ENCODE measurements around the gene TMEM131L.
"Not testable (repeated sequence)": the region's sequence is repeated elsewhere in the genome, so short reads cannot be mapped to it uniquely, and the experiment has no call there.

TMEM131L gene

GRCh38 chr4:153466081-153466948 lies at the start of gene TMEM131L:
Gene TMEM131L, plus strand, starts transcription at chr4:153466360. Its CDS starts 38 bp downstream, at chr4:153466398.
- no peak for FAIRE-seq

- FAIRE-seq: not testable (repeated sequence)
These were observed 49.7 kb upstream of the TMEM131L start for GRCh38 chr4:153416456-153416855.

GRCh38 chr4:153418121-153418520 lies 48.0 kb upstream of the TMEM131L start:
- FAIRE-seq: no peak

- FAIRE-seq: no peak
These were observed 47.6 kb upstream of the TMEM131L start for GRCh38 chr4:153418558-153418957.

- FAIRE-seq: no peak
These were observed 47.1 kb upstream of the TMEM131L start for GRCh38 chr4:153419029-153419428.

GRCh38 chr4:153419673-153420278 lies 46.4 kb upstream of the TMEM131L start:
- FAIRE-seq: no peak

- no peak for FAIRE-seq
These were observed 45.8 kb upstream of the TMEM131L start for GRCh38 chr4:153420361-153420760.

GRCh38 chr4:153421941-153422340 lies 44.2 kb upstream of the TMEM131L start:
- peak; percentile 6 for FAIRE-seq

- FAIRE-seq: no peak
These were observed 39.8 kb upstream of the TMEM131L start for GRCh38 chr4:153426207-153426885.

GRCh38 chr4:153427363-153428071 lies 38.6 kb upstream of the TMEM131L start:
- no peak for FAIRE-seq

GRCh38 chr4:153428941-153429475 lies 37.2 kb upstream of the TMEM131L start:
- FAIRE-seq: no peak

GRCh38 chr4:153432965-153433753 lies 33.0 kb upstream of the TMEM131L start:
- no peak for FAIRE-seq

- FAIRE-seq: no peak
These were observed 32.4 kb upstream of the TMEM131L start for GRCh38 chr4:153433754-153434105.

- FAIRE-seq: no peak
These were observed 32.0 kb upstream of the TMEM131L start for GRCh38 chr4:153434190-153434589.

- FAIRE-seq: no peak
These were observed 27.0 kb upstream of the TMEM131L start for GRCh38 chr4:153438916-153439756.

- FAIRE-seq: no peak
These were observed 26.3 kb upstream of the TMEM131L start for GRCh38 chr4:153439831-153440230.

- FAIRE-seq: no peak
These were observed 25.7 kb upstream of the TMEM131L start for GRCh38 chr4:153440475-153440874.

- FAIRE-seq: no peak
These were observed 18.8 kb upstream of the TMEM131L start for GRCh38 chr4:153447175-153447905.

- no peak for FAIRE-seq
These were observed 18.0 kb upstream of the TMEM131L start for GRCh38 chr4:153448003-153448731.

GRCh38 chr4:153449338-153449737 lies 16.8 kb upstream of the TMEM131L start:
- no peak for FAIRE-seq
